AG08395 (cell line): Measurements from ENCODE around the gene SLC16A12.
A peak's percentile ranks its signal among the peaks of the same experiment; 100 is the strongest.
"Not testable (repeated sequence)": the region's sequence is repeated elsewhere in the genome, so short reads cannot be mapped to it uniquely, and the experiment has no call there.

Source experiments
- DNase-seq: peaks from one replicate; pipeline ENCODE4 v3.0.0; 2012; ENCODE audit warnings: mixed read lengths, low spot score

Gene SLC16A12

DNA sequence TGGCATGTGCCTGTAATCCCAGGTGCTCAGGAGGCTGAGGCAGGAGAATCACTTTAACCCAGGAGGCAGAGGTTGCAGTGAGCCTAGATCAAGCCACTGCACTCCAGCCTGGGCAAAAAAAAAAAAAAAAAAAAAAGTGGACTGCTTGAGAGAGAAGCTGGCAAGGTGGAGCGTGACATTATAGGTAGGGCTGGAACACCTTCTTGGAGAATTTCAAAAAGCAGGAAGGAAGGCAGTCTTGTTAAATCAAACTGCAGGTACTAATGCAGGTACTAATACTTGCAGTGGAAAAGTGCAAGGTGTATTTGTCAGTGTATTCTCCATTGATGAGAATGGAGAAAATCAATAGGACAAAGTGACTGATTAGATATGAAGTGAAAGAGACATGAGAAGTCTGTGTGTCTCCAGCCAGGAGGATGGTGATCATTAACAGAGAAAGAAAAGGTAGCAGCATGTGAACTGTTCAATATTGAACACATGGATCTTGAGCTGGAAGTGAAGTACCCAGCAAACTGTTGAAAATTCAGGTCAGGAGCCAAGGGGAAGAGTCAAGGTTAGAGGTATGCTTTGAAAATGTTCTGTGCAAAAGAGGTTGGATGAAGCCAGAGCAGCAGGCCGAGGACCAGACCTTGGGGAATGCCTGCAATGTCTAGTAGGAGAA lies 12.6 kb upstream of the SLC16A12 start:
- no peak for DNase-seq

DNA sequence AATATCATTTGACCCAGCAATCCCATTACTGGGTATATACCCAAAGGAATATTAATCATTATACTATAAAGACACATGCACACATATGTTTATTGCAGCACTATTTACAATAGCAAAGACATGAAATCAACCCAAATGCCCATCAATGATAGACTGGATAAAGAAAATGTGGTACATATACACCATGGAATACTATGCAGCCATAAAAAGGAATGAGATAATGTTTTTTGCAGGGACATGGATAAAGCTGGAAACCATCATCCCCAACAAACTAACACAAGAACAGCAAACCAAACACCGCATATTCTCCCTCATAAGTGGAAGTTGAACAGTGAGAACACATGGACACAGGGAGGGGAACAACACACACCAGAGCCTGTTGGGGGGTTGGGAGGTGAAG lies 11.3 kb upstream of the SLC16A12 start:
- not testable (repeated sequence) for DNase-seq

DNA sequence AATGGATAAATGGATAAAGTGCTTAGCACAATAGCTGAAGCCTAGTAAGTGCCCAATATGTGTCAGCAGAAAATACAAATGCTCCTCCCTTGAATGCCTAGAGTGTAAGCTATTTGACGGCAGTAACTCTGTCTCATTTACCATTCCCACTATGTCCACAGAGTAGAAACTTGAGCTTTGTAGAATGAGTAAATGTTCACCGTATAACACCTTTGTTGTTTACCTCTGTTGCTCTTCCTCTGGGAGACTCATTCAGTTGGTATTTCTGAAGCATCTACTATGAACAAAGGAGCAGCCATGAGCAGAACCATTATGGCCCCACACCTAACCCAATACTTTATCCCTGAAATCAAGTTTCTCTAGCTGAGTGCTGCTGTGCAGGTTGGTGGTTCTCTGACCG lies 8.4 kb upstream of the SLC16A12 start:
- DNase-seq: no peak

DNA sequence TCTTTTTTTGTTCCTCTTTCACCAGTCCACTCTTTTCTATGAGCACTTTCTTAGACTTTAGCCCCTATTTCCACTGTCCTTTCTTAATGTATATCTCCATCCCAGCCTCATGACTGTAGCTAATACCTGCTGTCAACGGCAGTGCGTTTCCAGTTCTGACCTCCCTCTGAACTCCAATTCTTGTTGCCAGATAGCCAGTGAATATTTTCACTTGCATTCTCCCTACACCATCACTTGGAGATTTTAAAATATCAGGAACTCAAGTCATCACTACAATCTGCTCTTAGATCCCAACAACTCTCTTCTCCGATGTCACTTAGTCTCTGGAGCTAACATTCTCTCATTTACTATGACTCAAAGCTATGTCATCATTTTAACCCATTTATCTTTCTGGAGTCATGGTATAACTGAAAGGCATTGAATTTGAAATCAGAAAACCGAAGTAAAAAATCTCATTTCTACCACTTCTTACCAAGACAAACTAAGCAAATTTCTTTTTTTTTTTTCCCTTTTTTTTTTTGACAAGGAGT lies 5.1 kb upstream of the SLC16A12 start:
- DNase-seq: peak; percentile 53

DNA sequence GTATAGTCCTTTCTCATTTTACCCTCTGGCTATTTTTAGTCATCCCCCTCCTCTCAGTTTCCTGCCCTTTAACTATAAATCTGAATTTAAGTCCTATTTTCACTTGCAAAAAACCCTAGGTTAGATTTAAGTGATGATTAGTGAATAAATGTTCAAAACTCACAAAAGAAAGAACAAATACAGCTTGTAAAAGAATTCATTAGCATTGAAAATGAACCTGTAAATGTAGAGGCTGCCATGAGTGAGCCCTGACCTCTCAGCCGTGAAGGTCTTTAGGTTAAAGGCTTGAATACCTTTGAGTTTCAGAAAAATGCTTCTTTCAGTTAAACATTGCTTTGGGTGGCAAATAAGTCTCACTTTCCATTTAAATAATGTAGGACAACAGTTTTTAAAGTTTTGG lies 2.0 kb upstream of the SLC16A12 start:
- DNase-seq: no peak

DNA sequence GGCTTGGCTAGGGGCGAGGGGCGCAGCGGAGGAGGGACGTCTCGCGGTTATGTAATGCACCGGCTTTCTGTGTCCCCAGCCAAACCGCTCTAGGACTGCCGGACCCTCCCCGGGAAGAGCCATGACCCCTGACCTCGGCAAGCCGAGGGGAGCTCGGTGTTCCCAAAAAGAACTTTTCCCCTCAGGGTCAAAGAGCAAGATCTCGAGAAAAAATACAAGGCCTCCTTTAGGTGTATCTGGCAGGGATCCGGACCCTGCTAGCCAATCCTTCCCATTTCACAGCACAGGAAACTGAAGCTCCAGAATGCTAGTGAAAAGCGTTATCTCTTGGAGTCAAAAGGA lies 590 bp upstream of the SLC16A12 start:
- no peak for DNase-seq

DNA sequence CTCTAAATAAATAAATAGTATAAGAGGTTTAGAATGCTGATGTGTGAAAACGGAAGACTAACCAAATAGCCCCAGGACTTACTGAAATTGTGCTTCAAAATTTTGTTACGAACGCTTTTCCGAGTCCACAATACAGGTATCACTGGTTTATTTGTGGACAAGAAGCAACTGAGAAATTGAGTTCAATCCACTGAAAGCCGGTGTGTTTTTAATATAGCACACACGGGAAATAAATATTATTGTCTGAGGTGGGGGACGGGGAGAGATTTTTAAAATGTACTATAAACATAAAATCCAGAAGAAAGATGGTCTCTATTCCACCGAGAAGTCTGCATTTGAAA lies 598 bp downstream of the SLC16A12 start:
- no peak for DNase-seq

DNA sequence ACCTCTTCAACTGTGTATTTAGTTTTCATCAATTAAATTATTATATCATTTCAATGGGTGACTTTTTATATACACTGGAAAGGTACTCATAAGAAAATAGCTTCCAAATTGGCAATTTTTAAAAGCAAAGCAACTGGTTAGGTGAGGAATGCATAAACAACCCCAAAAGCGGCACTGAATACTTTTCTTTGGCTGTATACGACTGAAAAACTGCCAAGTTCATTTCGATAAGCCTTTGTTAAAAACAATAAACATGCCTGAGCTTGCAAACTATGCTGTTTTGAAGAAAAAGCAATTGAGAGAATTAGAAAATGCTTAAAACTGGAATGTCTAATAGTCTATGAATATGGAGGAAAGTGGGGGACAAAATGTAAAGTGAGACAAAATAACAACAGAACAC lies 2.9 kb downstream of the SLC16A12 start:
- no peak for DNase-seq

DNA sequence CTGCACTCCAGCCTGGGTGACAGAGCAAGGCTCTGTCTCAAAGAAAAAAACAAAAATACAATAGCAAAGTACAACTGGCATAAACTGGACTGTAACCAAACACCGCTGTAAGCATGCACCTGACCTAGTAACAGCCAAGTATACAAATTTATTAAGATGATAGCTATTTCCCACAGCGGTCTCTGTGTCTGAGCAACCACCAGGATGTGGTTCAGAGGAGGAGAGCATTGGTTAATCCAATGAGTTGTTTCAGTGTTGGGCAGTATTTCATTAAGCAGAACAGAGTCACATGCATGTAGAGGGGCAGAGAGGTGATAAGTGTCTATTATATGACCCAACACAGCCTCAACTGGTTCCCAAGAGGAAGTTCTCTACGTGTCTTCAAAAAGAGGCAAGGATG lies 4.0 kb downstream of the SLC16A12 start:
- no peak for DNase-seq

DNA sequence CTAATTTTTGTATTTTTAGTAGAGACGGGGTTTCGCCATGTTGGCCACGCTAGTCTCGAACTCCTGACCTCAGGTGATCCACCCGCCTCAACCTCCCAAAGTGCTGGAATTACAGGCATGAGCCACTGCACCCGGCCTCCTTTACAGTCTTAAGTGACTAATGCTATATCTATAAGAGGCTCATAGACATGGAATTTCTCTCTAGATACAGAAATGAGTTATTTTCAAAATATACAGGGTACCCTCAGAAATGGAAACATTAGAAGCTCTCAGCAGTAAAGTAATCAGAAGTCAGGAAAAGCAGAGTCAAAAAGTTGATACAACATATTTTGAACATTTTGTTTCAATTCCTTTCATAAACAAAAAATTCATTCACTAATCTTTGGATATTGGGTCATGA lies 5.7 kb downstream of the SLC16A12 start:
- not testable (repeated sequence) for DNase-seq

DNA sequence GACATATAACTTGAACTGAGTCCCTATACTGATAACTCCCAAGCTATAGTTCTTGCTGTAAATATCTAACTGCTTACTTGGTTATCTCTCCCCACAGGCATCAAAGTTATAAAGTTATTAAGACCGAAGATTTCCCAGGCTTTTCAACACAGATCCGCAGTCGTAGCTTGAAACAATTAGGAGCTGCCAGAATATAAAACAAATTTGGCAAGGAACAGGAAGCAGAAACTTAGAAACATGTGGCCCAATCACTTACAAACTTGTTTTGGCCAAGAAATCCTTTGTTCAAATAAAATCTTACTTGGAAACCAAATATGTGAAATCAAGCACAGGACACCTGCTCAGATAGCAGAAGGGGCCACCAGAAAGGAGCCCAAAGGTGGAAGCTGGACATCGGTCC lies 9.0 kb downstream of the SLC16A12 start:
- no peak for DNase-seq

DNA sequence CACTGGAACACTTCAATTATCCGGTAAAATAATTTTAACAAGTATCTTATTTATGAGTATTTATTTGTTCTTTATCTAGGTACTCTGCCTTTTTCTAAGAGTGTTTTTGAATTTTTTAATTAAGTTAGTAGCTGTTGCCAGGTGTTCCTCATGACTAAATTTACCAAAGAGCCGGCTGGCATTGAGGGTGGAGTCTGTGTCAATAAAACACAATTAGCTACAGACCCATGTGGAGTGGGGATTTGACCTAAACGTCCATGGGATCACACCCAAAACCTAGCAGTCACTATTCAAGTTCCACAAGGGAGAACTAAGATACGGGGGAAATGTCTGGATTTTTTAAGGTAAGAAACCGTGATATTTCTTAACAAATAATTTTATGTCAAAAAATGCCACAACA lies 9.8 kb downstream of the SLC16A12 start:
- no peak for DNase-seq

DNA sequence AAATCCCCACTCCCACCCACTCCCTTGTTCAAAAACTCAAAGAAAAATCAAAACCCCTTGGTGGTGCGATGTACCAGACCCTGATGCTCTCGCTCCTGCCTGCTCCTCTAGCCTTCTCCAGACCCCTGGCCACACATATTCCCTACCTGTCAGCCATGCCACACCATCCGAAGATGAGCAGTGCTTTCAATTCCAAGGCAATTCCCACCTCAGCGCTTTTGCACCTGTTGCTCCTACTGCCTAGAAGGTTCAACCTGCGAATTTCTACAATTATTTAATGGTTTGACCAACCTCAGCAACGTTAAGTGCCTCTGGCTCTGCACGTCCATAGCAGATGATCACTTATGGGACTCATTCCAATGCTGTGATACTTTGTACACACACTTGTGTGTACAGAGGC lies 11.1 kb downstream of the SLC16A12 start:
- DNase-seq: no peak

DNA sequence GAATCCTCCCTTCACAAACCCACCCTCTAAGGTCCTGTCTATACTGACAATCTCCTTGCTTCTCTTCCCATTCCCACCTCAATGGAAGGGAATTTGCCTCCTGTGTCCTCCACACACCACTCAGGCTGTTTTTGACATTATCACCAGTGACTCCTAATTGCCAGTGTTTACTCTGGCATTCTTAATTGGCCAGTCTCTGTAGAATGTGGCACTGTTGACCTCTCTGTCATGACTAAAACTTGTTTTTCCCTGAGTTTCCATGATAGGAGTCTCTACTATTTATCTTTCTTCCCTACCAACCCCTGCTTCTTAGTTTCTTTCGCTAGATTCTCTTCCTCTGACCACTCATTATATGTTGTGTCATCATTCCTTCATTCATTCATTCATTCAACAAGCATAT lies 12.1 kb downstream of the SLC16A12 start:
- DNase-seq: no peak

DNA sequence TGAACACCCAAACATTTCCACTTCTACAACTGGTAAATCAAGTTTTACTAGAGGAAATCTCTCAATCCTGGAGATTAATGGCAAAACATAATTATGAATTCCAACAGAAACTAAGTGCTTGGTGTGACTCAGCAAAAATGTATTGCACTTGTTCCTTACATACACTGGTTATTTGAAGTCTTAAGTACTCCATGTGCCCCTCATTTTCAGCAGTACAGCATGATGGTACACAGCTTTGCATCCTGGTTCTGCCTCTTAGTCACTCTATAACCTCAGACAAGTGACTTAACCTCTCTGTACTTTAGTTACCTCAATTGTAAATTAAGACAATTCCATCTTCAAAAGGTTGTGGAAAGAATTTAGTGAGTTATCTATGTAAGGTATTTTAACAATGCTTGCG lies 12.9 kb downstream of the SLC16A12 start:
- DNase-seq: no peak

DNA sequence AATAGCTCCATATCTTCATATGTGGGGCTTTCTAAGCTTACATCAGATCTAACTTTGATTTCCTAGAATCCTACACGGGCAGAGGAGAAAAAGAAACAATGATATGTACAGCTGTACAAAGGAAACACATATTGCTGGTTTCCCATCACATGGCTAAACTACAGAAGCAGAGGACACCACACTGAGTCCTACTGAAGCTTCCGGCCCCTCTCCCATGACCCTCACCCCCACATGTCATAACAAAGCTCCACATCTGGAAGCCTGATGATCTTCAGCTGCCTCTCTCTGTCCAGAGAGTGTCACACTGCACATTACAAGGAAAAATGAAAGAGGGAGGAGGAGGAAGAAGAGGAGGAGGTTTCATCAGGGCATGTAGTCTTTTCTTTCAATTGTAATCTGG lies 14.0 kb downstream of the SLC16A12 start:
- no peak for DNase-seq

DNA sequence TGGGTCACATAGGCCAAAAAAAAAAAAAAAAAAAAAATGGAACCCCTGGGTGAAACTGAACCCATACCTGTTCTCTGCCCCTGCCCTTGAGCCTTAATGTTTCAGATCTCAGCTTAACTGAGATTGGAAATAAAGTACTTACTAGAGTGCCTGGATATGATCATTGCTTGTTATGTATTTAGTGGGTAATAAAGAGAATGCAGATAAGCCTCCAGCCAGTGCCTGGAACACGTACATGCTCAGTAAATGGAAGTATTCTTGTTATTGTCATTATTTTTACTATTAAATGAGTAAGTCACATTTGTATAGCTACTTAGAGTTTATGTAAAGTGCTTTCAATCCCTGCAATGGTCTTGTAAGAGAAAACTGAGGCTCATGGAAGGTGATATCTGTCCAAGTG lies 14.7 kb downstream of the SLC16A12 start:
- DNase-seq: no peak

DNA sequence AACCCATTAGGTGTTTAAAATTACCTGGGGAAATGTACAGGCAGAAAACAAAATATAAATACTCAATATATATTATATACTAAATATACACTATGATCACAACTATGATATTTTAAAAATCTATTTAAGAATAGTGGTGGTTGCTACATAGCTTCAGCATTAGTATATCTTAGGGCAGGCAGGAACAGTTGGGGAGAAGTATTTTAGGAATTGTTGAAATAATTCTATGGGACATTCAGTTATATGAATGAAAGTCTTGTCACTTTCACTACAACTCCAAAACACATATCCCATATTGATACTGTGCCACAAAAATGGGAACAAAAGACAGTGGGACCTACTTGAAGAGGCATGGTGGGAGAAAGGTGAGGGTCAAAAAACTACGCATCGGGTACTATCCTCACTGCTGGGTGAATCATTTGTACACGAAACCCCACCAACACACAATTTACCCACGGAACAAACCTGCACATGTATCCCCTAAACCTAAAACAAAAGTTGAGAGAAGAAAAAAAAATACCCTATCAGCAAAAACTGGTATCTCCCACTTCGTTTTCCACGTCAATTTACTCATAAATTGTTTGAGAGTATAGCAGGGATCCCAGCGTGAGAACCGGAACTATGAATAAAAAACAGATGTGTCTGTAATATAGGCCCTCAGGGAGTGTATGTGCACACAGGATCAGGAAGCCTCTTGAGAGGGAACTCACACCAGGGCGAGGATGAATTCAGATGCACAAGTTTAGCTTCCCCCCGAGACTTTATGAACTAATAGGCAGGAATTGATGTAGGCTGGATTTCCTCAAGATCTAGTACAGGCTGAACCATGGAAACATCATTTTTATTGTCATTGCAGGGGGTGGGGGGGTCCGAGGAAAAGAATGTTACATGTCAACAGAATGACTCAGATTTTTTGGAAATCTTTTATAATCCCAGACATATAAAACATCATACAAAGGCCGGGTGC lies 16.2 kb downstream of the SLC16A12 start:
- peak; percentile 79 for DNase-seq

DNA sequence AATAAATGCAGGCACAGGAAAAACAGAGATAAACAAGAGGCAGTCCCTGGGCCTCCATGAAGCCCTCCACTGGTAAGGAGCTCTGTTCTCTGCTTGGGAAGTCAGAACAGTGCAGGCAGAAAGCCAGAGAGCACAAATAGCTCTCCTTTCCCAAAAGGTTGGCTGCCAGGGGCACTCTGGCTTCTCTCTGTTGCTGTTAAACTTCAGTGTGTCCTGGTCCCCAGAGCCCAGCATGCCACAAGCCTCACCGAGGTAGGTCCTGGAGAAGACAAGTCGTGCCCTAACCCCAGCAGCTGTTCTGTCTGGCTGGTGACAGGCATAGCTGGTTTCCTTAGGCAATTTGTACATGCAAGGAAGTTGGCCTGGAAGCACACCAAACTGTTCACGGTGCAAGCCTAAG lies 17.3 kb downstream of the SLC16A12 start:
- no peak for DNase-seq

DNA sequence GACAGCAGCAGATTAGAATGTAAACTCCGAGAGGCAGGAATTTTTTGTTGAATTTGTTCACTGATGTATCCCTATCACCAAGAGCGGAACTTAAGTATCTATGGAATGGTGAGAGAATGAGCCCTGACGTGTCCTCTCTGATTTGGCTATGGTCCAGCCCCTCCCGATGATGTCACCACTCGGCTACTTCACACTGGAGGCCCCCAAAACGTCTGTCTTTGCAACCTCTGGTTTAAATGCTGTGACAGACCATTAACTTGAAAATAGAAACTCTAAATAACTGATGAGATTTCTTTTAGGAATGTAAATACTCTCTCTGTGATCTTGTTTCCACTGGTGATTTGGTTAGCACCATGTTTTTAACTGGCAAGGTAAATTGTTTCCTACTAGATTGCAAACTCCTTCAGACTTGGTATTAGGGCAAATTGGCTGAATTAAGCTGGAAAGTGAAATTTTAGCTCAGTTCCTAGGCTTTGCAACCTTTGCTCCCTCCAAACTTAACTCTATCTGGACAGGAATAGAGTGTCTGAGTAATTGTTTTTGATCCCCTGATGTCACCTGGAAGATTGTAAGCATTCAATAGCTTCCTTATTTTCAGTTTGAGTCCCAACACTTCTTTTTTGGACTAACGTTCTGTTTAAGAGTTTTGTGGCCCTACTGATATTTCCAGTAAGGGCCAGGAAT lies 19.1 kb downstream of the SLC16A12 start:
- DNase-seq: peak; percentile 78

DNA sequence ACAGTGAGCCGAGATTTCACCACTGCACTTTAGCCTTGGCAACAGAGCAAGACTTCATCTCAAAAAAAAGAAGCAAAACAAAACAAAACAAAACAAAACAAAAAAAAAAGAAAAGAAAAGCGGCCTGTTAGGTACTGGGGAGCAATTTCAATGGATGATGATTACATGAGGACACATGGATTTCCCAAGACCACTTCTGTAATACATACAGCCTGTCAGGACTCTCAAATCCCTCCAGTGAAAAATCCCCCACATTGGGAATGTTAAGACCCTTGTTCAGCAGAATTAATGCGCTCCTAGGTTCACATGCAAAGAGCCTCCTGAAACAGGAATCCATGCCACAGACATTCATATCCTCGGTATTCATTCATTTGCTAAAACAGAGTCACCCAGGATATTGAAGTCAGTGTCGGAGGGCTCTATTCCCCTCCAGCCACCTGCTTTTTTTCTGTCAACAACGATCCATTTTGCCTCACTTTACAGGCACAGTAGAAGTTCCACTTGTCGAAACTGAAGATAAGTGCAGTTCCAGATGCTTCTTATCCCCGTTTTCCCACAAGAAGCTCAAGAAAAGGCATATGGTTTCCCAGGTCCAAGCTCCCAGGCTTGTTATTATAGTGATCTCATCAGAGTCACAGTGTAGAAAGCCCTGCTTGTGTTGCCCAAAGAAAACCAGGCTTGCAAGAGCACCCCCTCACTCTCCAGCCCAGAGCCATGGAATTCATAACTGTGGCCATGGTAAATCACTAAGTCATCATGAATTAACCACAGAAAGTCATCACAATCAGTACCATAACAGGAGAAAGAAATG lies 20.2 kb downstream of the SLC16A12 start:
- peak; percentile 94 for DNase-seq

DNA sequence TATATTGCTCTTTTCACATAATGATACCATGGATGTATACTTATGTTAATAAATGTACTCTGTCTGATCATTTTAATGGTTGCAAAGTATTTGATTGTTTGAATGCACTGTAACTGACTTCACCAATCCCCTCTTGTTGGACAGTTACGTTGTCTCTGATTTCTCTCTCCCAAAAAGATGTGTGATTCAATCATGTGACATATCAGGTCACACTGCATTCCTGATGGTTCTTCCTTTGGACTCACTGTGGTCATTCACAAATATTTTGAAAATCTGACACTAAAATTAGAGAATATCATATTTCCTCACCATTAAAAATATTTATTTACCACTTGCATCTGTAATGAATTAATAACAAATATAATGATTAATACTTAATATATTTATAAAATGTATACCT lies 22.2 kb downstream of the SLC16A12 start:
- DNase-seq: no peak
